ENCODE measurements around the gene STUM.

DNA sequence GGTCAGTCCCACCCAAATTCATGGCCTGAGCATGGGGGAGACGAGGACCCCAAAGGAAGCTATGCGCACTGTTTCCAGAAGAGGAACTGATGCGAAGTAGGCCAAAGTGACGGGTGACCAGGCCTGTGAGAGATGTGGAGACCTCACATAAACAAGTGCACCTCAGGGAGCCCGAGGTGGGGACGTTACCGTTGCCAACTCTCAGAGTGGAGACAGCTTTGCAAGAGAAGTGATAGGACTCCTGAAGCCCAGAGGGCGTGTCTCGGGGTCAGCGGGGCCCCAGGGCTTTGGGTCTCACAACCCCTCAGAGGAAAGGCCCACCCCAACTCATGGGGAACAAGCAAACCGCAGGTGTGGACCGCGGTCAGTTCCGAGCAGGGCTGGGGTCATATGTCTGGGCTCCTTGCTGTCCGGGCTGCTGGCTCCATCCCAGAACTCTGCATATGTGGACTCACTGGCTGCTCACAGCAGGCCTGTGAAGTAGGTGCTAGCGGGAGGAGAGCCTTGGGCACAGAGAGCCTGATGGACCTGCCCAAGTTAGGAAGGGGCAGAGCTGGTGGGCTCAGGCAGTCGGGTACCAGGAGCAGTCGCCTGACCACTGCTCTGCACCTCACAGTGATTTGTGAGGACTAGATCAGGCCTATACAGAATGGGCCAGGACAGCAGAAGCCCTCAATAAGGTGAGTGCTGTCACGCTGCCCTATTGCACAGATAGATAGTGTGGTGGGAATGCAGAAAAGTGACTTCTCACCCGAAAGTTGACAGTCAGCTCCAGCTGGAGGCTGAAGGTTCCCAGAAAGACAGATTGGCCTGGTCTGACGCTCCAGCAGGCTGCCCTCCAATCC, 26.2 kb downstream of the STUM start:
- TF ChIP-seq, protein P1, sequence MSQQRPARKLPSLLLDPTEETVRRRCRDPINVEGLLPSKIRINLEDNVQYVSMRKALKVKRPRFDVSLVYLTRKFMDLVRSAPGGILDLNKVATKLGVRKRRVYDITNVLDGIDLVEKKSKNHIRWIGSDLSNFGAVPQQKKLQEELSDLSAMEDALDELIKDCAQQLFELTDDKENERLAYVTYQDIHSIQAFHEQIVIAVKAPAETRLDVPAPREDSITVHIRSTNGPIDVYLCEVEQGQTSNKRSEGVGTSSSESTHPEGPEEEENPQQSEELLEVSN (IDR thresholded peaks at IDR 0.05): no peak
- TF ChIP-seq, protein P2, sequence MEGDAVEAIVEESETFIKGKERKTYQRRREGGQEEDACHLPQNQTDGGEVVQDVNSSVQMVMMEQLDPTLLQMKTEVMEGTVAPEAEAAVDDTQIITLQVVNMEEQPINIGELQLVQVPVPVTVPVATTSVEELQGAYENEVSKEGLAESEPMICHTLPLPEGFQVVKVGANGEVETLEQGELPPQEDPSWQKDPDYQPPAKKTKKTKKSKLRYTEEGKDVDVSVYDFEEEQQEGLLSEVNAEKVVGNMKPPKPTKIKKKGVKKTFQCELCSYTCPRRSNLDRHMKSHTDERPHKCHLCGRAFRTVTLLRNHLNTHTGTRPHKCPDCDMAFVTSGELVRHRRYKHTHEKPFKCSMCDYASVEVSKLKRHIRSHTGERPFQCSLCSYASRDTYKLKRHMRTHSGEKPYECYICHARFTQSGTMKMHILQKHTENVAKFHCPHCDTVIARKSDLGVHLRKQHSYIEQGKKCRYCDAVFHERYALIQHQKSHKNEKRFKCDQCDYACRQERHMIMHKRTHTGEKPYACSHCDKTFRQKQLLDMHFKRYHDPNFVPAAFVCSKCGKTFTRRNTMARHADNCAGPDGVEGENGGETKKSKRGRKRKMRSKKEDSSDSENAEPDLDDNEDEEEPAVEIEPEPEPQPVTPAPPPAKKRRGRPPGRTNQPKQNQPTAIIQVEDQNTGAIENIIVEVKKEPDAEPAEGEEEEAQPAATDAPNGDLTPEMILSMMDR (IDR thresholded peaks at IDR 0.05; ENCODE audit: control extremely low read depth in 1 of 3, insufficient read depth in 1 of 3, low read depth in 1 of 3, low read length in 3 of 3): no peak
- TF ChIP-seq YY1 (IDR thresholded peaks at IDR 0.05; ENCODE audit: low read depth, low read length): no peak
- no peak for TF ChIP-seq JUN (IDR thresholded peaks at IDR 0.05; ENCODE audit: low read depth, low read length)
- no peak for TF ChIP-seq POLR2A (IDR thresholded peaks at IDR 0.05; ENCODE audit: control extremely low read depth in 1 of 2, low read depth in 2 of 2, low read length in 2 of 2)
- no peak for TF ChIP-seq CEBPB (IDR thresholded peaks at IDR 0.05; ENCODE audit: low read depth, low read length)

Data from H1 (cell line).